Pancreas (tissue), 10 donors: ENCODE measurements around the gene RAB5B. TPM values are rescaled to one million over a fixed set of nuclear protein-coding genes. Genes with fewer than 3 reads are reported as not detected.

Experiments used
- ATAC-seq, 4 donors: fragments of 200-7000 bp; cut with Tn5 transposase; one replicate each; pipeline versions ENCODE4 v1.8.0 to v1.9.1; 2020; ENCODE audit warnings: mild to moderate bottlenecking in 4 of 4, moderate library complexity in 4 of 4
- DNase-seq, 6 donors: peaks; one replicate each; pipeline ENCODE4 v3.0.0-alpha.2; 2020
- FAIRE-seq: peaks from 2 replicates; lab custom pipeline; 2012; peaks lifted over from hg19 to GRCh38; lab: Jason Lieb, UNC
- H3K27ac ChIP-seq, 4 donors: fragments of 200-600 bp; sonication (generic); 1 replicate in 3 of 4; 2 replicates in 1 of 4; pipeline versions ENCODE4 v1.5.0 to v1.8.0; 2020
- H3K27me3 ChIP-seq, 4 donors: fragments of 200-600 bp; one replicate each; pipeline ENCODE4 v1.8.0; 2021
- H3K36me3 ChIP-seq, 3 donors: fragments of 200-600 bp; sonication (generic) in 1 of 3; one replicate each; pipeline versions ENCODE4 v1.5.0 to v1.8.0; 2020 to 2021
- H3K4me1 ChIP-seq, 3 donors: fragments of 200-600 bp; one replicate each; pipeline ENCODE4 v1.8.0; 2021
- H3K4me3 ChIP-seq, 4 donors: fragments of 200-600 bp; sonication (generic) in 2 of 4; one replicate each; pipeline versions ENCODE4 v1.5.0 to v1.8.0; 2020 to 2021
- H3K9me3 ChIP-seq, 4 donors: fragments of 200-600 bp; one replicate each; pipeline ENCODE4 v1.8.0; 2021
- WGBS, 2 donors: extraction: QIAGEN DNeasy Blood & Tissue Kit; methylation state at CpG; one replicate each; pipeline ENCODE4 v1.1.7; 2013; 5-methylcytosine and 5-hydroxymethylcytosine counted together
- intact Hi-C, 3 donors: fragments of 100-400 bp; cut with DNase I; formaldehyde crosslinking; loops; one replicate each; pipeline versions ENCODE4 v1.11.1 to v1.14.2; 2022
- polyA plus RNA-seq, 2 donors: library from polyadenylated mRNA; stranded (reverse); fragments of 200-250 nt; gene quantifications; one replicate each; pipeline ENCODE4 v1.2.3, GENCODE V29; 2013
- total RNA-seq, 6 donors: library from RNA; stranded (reverse); fragmentation: NEBNext Ultra II Directional in 4 of 6; extraction: Animal tissue kit (Norgen Biotek cat#: 25700) in 4 of 6; gene quantifications; one replicate each; pipeline versions ENCODE4 v1.2.1 to v1.2.4, GENCODE V29; 2021 to 2023
- TF ChIP-seq, protein P1 (sequence below), 4 donors: fragments of 200-600 bp; sonication (generic) in 3 of 4; IDR thresholded peaks; one replicate each; pipeline versions ENCODE4 v1.5.0 to v1.8.0; 2021; ENCODE audit warnings: antibody characterized with exemption in 4 of 4
- donor health status: healthy with polysubstance abuse.
- donor health status: DM: no; HTN: no; CAD: no; lungs with moderate emphysema.
- donor health status: DM: no; HTN: no; CAD: no.
- donor health status: control.
- donor health status: control.
- donor health status: Bipolar disorder and iron deficiency.
- donor health status: DM: yes; HTN: yes; CAD: no.
- donor health status: DM: no; HTN: no; CAD: no.
- donor health status: DM: no; HTN: no; CAD: no.
- donor health status: DM: yes; HTN: yes; CAD: no.

The RAB5B gene
- total and polyA plus RNA-seq, 8 donors, result 19.8 to 76.8 (median 36.4) TPM

DNA sequence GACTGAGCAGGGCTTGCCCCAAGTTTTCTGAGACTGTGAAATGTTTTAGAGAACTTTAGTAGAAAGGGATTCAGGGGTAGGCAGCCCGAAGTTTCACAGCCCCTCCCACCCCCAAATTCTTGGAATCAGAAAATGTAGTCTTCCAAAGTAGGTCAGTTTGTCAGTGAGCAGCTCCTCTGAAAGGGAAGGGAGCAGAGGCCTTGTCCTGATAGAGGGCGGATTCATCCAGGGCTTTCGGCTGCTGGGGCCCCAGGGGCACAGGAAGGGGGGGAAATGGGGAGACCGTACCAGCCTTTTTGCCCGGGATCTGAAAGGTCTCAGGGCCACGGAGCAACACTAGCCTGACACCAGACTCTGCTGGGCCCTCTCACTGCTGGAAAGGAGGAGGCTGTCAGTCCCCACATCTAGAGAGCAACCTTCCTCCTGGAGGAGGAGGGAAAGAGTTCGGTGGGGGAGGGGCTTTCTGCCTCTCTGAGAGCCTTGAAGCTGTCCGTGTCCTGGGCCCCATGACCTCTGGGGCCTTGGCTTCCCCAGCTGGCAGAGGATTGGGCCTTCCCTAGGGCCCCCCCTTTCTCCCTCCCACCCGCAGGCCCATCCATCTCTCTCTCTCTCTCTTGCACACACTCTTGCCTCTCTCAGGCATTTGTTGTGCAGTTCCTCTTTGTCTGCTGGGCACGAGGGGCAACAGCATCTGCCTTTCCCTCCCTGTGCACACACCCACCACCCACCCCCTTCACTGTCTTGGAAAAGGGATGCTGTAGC, 46.7 kb downstream of the RAB5B start, which contains the start of gene IKZF4:
IKZF4 (plus strand) TSS at position 621 of the 762 bp plus-strand sequence. CDS start 451 bp downstream, outside the sequence.
- FAIRE-seq, result no peak
- Histone ChIP-seq H3K36me3 (no peaks in the 10 kb centered on the region), H3K27ac (peak within 1 kb of the TSS in 1 of 4 donors; percentile 8), H3K9me3 (no peaks in the 10 kb centered on the region), H3K27me3 (no peaks in the 10 kb centered on the region), H3K4me1 (no peaks in the 10 kb centered on the region), H3K4me3 (no peak within 1 kb of the TSS)
- 56 to 59% methylated on average over 10 of the region's 10 CpGs for WGBS, 2 donors
- DNase-seq, result no peak
- peak in 3 of 4 donors; percentile 62 to 67 (median 63) for ATAC-seq
- TF ChIP-seq, protein P1, sequence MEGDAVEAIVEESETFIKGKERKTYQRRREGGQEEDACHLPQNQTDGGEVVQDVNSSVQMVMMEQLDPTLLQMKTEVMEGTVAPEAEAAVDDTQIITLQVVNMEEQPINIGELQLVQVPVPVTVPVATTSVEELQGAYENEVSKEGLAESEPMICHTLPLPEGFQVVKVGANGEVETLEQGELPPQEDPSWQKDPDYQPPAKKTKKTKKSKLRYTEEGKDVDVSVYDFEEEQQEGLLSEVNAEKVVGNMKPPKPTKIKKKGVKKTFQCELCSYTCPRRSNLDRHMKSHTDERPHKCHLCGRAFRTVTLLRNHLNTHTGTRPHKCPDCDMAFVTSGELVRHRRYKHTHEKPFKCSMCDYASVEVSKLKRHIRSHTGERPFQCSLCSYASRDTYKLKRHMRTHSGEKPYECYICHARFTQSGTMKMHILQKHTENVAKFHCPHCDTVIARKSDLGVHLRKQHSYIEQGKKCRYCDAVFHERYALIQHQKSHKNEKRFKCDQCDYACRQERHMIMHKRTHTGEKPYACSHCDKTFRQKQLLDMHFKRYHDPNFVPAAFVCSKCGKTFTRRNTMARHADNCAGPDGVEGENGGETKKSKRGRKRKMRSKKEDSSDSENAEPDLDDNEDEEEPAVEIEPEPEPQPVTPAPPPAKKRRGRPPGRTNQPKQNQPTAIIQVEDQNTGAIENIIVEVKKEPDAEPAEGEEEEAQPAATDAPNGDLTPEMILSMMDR (IDR thresholded peaks at IDR 0.05), result no peak
- intact Hi-C loops, result no loop called here

DNA sequence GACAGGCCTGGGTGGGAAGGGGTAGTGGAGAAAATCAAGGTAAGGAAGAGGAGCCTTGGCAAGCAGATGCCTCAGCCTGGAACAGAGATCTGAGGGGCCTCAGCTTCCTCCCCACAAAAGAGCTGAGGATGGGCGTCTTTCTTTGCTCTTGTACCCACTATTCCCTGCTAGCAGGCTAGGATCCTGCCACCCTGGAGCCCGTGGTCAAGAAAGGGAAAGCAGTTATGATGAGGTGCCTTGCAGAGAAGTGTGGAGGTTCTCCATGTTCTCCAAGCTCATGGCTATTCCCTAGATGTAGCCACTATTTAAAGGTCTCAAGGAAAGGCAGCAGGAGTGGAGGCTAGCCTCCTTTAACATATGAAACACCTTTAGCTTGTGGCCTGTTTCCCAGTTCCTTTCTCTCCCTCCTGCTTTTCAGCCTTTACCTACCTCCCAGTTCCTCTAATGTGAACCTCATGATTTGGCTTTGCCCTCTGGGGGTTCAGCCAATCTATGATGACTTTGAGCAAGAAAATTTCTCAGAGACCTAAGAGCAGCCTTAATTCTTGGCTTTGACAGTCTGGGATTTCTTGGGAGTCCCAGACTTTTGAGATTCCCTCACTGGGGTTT, 48.1 kb downstream of the RAB5B start:
- no peak overlapping the region for H3K4me3 ChIP-seq
- no peaks in the 10 kb centered on the region for H3K4me1 ChIP-seq
- TF ChIP-seq, protein P1 (IDR thresholded peaks at IDR 0.05), result no peak
- H3K27ac ChIP-seq, result no peak overlapping the region
- no peaks in the 10 kb centered on the region for H3K9me3 ChIP-seq
- H3K36me3 ChIP-seq, result no peaks in the 10 kb centered on the region
- no peak for DNase-seq
- no peak for FAIRE-seq
- H3K27me3 ChIP-seq, result no peaks in the 10 kb centered on the region
- intact Hi-C loops, result no loop called here
- peak in 2 of 4 donors; percentile 10 to 16 for ATAC-seq
- WGBS, 2 donors, result 62 to 83% methylated on average over 2 of the region's 2 CpGs

DNA sequence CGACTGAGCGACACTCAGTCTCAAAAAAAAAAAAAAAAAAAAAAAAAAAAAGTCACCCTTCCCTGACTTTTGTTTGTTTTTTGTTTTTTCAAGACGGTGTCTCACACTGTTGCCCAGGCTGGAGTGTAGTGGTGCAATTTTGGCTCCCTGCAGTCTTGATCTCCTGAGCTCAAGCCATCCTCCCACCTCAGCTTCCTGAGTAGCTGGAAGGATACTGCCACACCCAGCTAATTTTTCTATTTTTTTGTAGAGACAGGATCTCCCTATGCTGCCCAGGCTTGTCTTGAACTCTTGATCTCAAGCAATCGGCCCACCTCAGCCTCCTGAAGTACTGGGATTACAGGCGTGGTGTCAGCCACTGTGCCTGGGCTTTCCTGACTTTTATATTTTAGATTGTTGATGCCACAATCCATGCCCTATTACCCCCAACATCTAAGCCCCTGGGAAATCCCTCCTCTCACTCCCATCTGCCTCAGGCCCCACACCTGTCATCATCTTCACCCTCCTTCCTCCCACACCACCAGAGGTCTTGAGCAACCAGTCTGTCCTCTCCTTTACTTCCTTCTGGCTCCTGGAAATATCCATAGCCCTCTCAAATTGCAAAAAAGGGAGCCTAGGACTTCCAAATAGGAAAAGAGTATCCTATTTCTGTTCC, 54.8 kb downstream of the RAB5B start:
- no peaks in the 10 kb centered on the region for H3K9me3 ChIP-seq
- WGBS, 2 donors, result 61 to 84% methylated on average over 3 to 5 of the region's 5 CpGs
- no peaks in the 10 kb centered on the region for H3K27me3 ChIP-seq
- no peak for FAIRE-seq
- no peak for DNase-seq
- peaks cover 0 to 3% (median 0%) of the 10 kb centered on the region in 3 donors for H3K36me3 ChIP-seq
- no peak overlapping the region for H3K4me3 ChIP-seq
- ATAC-seq, result peak in 3 of 4 donors; percentile 9 to 46 (median 25)
- TF ChIP-seq, protein P1 (IDR thresholded peaks at IDR 0.05), result no peak
- H3K27ac ChIP-seq, result peak overlapping the region in 2 of 4 donors; percentile 33 to 57
- H3K4me1 ChIP-seq, result peaks cover 0 to 8% (median 5%) of the 10 kb centered on the region in 3 donors
- intact Hi-C loops, result no loop called here

DNA sequence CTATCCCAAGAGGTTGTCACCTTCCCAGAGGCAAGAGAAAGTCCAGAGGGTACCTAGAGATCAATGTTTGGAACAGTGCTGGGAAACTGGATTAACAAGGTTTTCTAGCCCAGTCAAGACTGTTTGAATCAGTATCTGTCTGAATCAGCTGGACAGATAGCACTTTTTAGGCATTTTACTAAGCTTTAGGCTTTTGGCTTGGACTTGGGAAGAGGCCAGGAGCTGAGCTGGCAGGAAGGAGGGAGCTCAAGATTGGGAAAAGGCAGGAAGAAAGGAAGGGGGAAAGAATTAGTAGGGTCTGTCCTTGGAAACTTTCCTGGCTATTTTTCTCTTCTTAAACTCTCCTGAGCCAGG, 55.3 kb downstream of the RAB5B start:
- FAIRE-seq, result no peak
- intact Hi-C loops, result no loop called here
- TF ChIP-seq, protein P1 (IDR thresholded peaks at IDR 0.05), result no peak
- no peak for DNase-seq
- H3K27ac ChIP-seq, result peak overlapping the region in 2 of 4 donors; percentile 33 to 57
- ATAC-seq, result peak; percentile 31 to 68 (median 41)
- peaks cover 0 to 3% (median 0%) of the 10 kb centered on the region in 3 donors for H3K36me3 ChIP-seq
- H3K4me1 ChIP-seq, result peaks cover 0 to 8% (median 5%) of the 10 kb centered on the region in 3 donors
- no peaks in the 10 kb centered on the region for H3K9me3 ChIP-seq
- no peaks in the 10 kb centered on the region for H3K27me3 ChIP-seq
- no peak overlapping the region for H3K4me3 ChIP-seq
